WTC11 (cell line): ENCODE results near the gene LIF. TPM values are rescaled to one million over a fixed set of nuclear protein-coding genes. Genes with fewer than 3 reads are reported as not detected.

ENCODE experiments used
- ATAC-seq: fragments of 200-7000 bp; cut with Tn5 transposase; 2 replicates; pipeline ENCODE4 v1.10.0; 2021; ENCODE audit warnings: mild to moderate bottlenecking, moderate library complexity
- CTCF ChIA-PET: fragments of 300-600 bp; sonication (Branson Sonifier 250); formaldehyde crosslinking; loops from one replicate; lab custom pipeline; 2021; ENCODE audit warnings: antibody characterized with exemption; lab: Charles Lee
- POLR2A ChIA-PET: fragments of 350-600 bp; sonication (Branson Sonifier 250); formaldehyde crosslinking; loops from one replicate; lab custom pipeline; 2021; ENCODE audit warnings: antibody characterized with exemption; lab: Charles Lee
- DNase-seq: peaks from one replicate; pipeline ENCODE4 v3.0.0; 2021; ENCODE audit warnings: low spot score
- H3K27ac Mint-ChIP-seq: 2 replicates; pipeline ENCODE4 v1.8.0; 2021; ENCODE audit warnings: mixed read lengths
- H3K27me3 Mint-ChIP-seq: 2 replicates; pipeline ENCODE4 v1.8.0; 2021; ENCODE audit warnings: low read depth, mild to moderate bottlenecking, moderate library complexity, mixed read lengths
- H3K36me3 Mint-ChIP-seq: 2 replicates; pipeline ENCODE4 v1.8.0; 2021; ENCODE audit warnings: mixed read lengths
- H3K4me1 Mint-ChIP-seq: 2 replicates; pipeline ENCODE4 v1.8.0; 2022; ENCODE audit warnings: mixed read lengths
- H3K4me3 Mint-ChIP-seq: 2 replicates; pipeline ENCODE4 v1.8.0; 2021; ENCODE audit warnings: mild to moderate bottlenecking, moderate library complexity, mixed read lengths
- H3K9me3 Mint-ChIP-seq: 2 replicates; pipeline ENCODE4 v1.8.0; 2021; ENCODE audit warnings: mixed read lengths
- ARID4B ChIP-seq: sonication (generic); formaldehyde crosslinking; IDR thresholded peaks from 2 replicates; pipeline ENCODE4 v1.8.0; 2023; ENCODE audit warnings: missing genetic modification reagents, mild to moderate bottlenecking, borderline replicate concordance
- ATF3 ChIP-seq: sonication (generic); formaldehyde crosslinking; conservative IDR thresholded peaks from 2 replicates; pipeline ENCODE4 v1.8.1; 2022; ENCODE audit warnings: mild to moderate bottlenecking, missing genetic modification reagents
- CBFB ChIP-seq: sonication (generic); formaldehyde crosslinking; IDR thresholded peaks from 2 replicates; pipeline ENCODE4 v1.8.1; 2022; ENCODE audit warnings: mild to moderate bottlenecking, low read depth, missing genetic modification reagents
- CREB1 ChIP-seq: sonication (generic); formaldehyde crosslinking; IDR thresholded peaks from 2 replicates; pipeline ENCODE4 v1.8.0; 2023; ENCODE audit warnings: mild to moderate bottlenecking, missing genetic modification reagents
- CREM ChIP-seq: sonication (generic); formaldehyde crosslinking; IDR thresholded peaks from 2 replicates; pipeline ENCODE4 v1.8.1; 2022; ENCODE audit warnings: mild to moderate bottlenecking, missing genetic modification reagents, moderate library complexity
- E2F5 ChIP-seq: sonication (generic); formaldehyde crosslinking; IDR thresholded peaks from 2 replicates; pipeline ENCODE4 v1.8.1; 2022; ENCODE audit warnings: mild to moderate bottlenecking, moderate library complexity, missing genetic modification reagents
- ELF4 ChIP-seq: sonication (generic); formaldehyde crosslinking; IDR thresholded peaks from 2 replicates; pipeline ENCODE4 v1.8.1; 2022; ENCODE audit warnings: low read depth, mild to moderate bottlenecking, moderate library complexity, missing genetic modification reagents
- EMX1 ChIP-seq: fragments of 250-450 bp; sonication (Bioruptor Pico); IDR thresholded peaks from 2 replicates; pipeline ENCODE4 v1.8.0; 2021; ENCODE audit warnings: mild to moderate bottlenecking
- ESRRA ChIP-seq: sonication (generic); formaldehyde crosslinking; IDR thresholded peaks from 2 replicates; pipeline ENCODE4 v1.8.1; 2022; ENCODE audit warnings: mild to moderate bottlenecking, missing genetic modification reagents, borderline replicate concordance
- ETV6 ChIP-seq: sonication (generic); formaldehyde crosslinking; IDR thresholded peaks from 2 replicates; pipeline ENCODE4 v1.8.1; 2022; ENCODE audit warnings: mild to moderate bottlenecking, missing genetic modification reagents
- GTF2I ChIP-seq: fragments of 250-450 bp; sonication (Bioruptor Pico); conservative IDR thresholded peaks from 2 replicates; pipeline ENCODE4 v1.4.0; 2021; ENCODE audit warnings: mild to moderate bottlenecking
- IRF2 ChIP-seq: sonication (generic); formaldehyde crosslinking; IDR thresholded peaks from 2 replicates; pipeline ENCODE4 v1.8.0; 2022; ENCODE audit warnings: low read depth, missing genetic modification reagents, borderline replicate concordance
- JAZF1 ChIP-seq: fragments of 250-450 bp; sonication (Bioruptor Pico); IDR thresholded peaks from 2 replicates; pipeline ENCODE4 v1.9.0; 2021; ENCODE audit warnings: moderate library complexity, mild to moderate bottlenecking, inconsistent platforms
- KAT7 ChIP-seq: sonication (generic); formaldehyde crosslinking; IDR thresholded peaks from 2 replicates; pipeline ENCODE4 v1.8.1; 2023; ENCODE audit warnings: missing genetic modification reagents, mild to moderate bottlenecking, borderline replicate concordance
- MAX ChIP-seq: sonication (generic); formaldehyde crosslinking; IDR thresholded peaks from 2 replicates; pipeline ENCODE4 v1.8.0; 2022; ENCODE audit warnings: mild to moderate bottlenecking, missing genetic modification reagents
- MYBL2 ChIP-seq: sonication (generic); formaldehyde crosslinking; IDR thresholded peaks from 2 replicates; pipeline ENCODE4 v1.8.1; 2023; ENCODE audit warnings: mild to moderate bottlenecking, moderate library complexity, missing genetic modification reagents
- PRRX2 ChIP-seq: fragments of 250-450 bp; sonication (Bioruptor Pico); IDR thresholded peaks from 2 replicates; pipeline ENCODE4 v1.8.0; 2021; ENCODE audit warnings: mild to moderate bottlenecking
- SOX15 ChIP-seq: fragments of 250-450 bp; sonication (Bioruptor Pico); IDR thresholded peaks from 2 replicates; pipeline ENCODE4 v1.9.0; 2021; ENCODE audit warnings: mild to moderate bottlenecking
- TCF7 ChIP-seq: sonication (generic); formaldehyde crosslinking; IDR thresholded peaks from 2 replicates; pipeline ENCODE4 v1.8.0; 2022; ENCODE audit warnings: mild to moderate bottlenecking, low read depth, missing genetic modification reagents, moderate library complexity
- TEAD4 ChIP-seq: sonication (generic); formaldehyde crosslinking; IDR thresholded peaks from 2 replicates; pipeline ENCODE4 v1.8.0; 2022; ENCODE audit warnings: mild to moderate bottlenecking, missing genetic modification reagents
- ZBTB43 ChIP-seq: sonication (generic); formaldehyde crosslinking; IDR thresholded peaks from 2 replicates; pipeline ENCODE4 v1.8.1; 2023; ENCODE audit warnings: mild to moderate bottlenecking, missing genetic modification reagents
- ZMAT4 ChIP-seq: fragments of 250-450 bp; sonication (Bioruptor Pico); IDR thresholded peaks from 2 replicates; pipeline ENCODE4 v1.9.0; 2021; ENCODE audit warnings: mild to moderate bottlenecking
- ZNF121 ChIP-seq: sonication (generic); formaldehyde crosslinking; IDR thresholded peaks from 2 replicates; pipeline ENCODE4 v1.8.0; 2023; ENCODE audit warnings: missing genetic modification reagents
- ZNF423 ChIP-seq: fragments of 250-450 bp; sonication (Bioruptor Pico); IDR thresholded peaks from 2 replicates; pipeline ENCODE4 v2.1.2; 2022; ENCODE audit warnings: mild to moderate bottlenecking, moderate library complexity
- ZNF425 ChIP-seq: fragments of 250-450 bp; sonication (Bioruptor Pico); conservative IDR thresholded peaks from 2 replicates; pipeline ENCODE4 v1.9.0; 2021; ENCODE audit warnings: mild to moderate bottlenecking
- total RNA-seq: library from RNA; stranded (reverse); gene quantifications from 3 replicates; pipeline ENCODE4 v1.2.3, GENCODE V29; 2021

LIF gene
- total RNA-seq, 1 experiment from 2014 or later: 7.2 TPM

- no peak for DNase-seq
- POLR2A ChIA-PET: no interaction called here
Observed at GRCh38 chr22:30232716-30233218, 13.8 kb downstream of the LIF start.

GRCh38 chr22:30230787-30231461 lies 15.6 kb downstream of the LIF start:
- no peaks in the 10 kb centered on the region for H3K9me3 Mint-ChIP-seq
- H3K27ac Mint-ChIP-seq: no peak overlapping the region
- H3K36me3 Mint-ChIP-seq: no peaks in the 10 kb centered on the region
- TF ChIP-seq PRRX2 (CRISPR knock-in tag) (no peak), CREB1 (CRISPR knock-in tag) (no peak), ELF4 (no peak), GTF2I (no peak), ZBTB43 (no peak), SOX15 (CRISPR knock-in tag) (no peak), CREM (no peak), KAT7 (no peak), ETV6 (CRISPR knock-in tag) (no peak), EMX1 (no peak), IRF2 (CRISPR knock-in tag) (no peak), ESRRA (CRISPR knock-in tag) (no peak), MAX (CRISPR knock-in tag) (no peak), ZNF425 (CRISPR knock-in tag) (no peak), E2F5 (CRISPR knock-in tag) (no peak)
- DNase-seq (no peak), ATAC-seq (no peak)
- CTCF ChIA-PET: interaction anchor here (1.2 kb wide), 1 partner anchor 16 kb away, joined by 3 read pairs; no protein-coding TSS in a partner anchor
- POLR2A ChIA-PET: no interaction called here
- H3K4me3 Mint-ChIP-seq: no peak overlapping the region
- H3K4me1 Mint-ChIP-seq: peaks cover 34% of the 10 kb centered on the region
- H3K27me3 Mint-ChIP-seq: no peaks in the 10 kb centered on the region

More at GRCh38 chr22:30232716-30233218, 13.8 kb downstream of the LIF start:
- Mint-ChIP-seq H3K4me3 (no peak overlapping the region), H3K9me3 (no peaks in the 10 kb centered on the region), H3K27ac (no peak overlapping the region), H3K36me3 (no peaks in the 10 kb centered on the region), H3K27me3 (no peaks in the 10 kb centered on the region; the same call in 1 of the 2 replicates), H3K4me1 (peaks cover 50% of the 10 kb centered on the region)
- no peak; the same call in 1 of the 2 replicates for ATAC-seq
- CTCF ChIA-PET: interaction anchor here (0.8 to 3.6 kb wide), 4 partner anchors 23 to 125 kb away, joined by 3 to 15 read pairs (median 3); partner anchors contain the start of gene CASTOR1
- no peak for TF ChIP-seq CBFB
- TF ChIP-seq SOX15 (CRISPR knock-in tag): no peak
- TF ChIP-seq ZMAT4: no peak
- TF ChIP-seq ZNF423 (CRISPR knock-in tag): peak; percentile 22

GRCh38 chr22:30230330-30230729 lies 16.2 kb downstream of the LIF start:
- H3K9me3 Mint-ChIP-seq: no peaks in the 10 kb centered on the region
- H3K36me3 Mint-ChIP-seq: no peaks in the 10 kb centered on the region
- POLR2A ChIA-PET: no interaction called here
- peaks cover 28% of the 10 kb centered on the region for H3K4me1 Mint-ChIP-seq
- H3K4me3 Mint-ChIP-seq: no peak overlapping the region
- CTCF ChIA-PET: no interaction called here
- H3K27ac Mint-ChIP-seq: no peak overlapping the region
- ATAC-seq (no peak), DNase-seq (no peak)
- no peaks in the 10 kb centered on the region for H3K27me3 Mint-ChIP-seq
- TF ChIP-seq ARID4B (CRISPR knock-in tag) (no peak), TCF7 (CRISPR knock-in tag) (no peak), ZNF121 (CRISPR knock-in tag) (no peak; the same call in 1 of the 2 replicates), JAZF1 (CRISPR knock-in tag) (no peak), TEAD4 (CRISPR knock-in tag) (no peak), MYBL2 (CRISPR knock-in tag) (no peak), ATF3 (no peak)
